ENCODE measurements around the gene BOK.
"Not testable (repeated sequence)": the region's sequence is repeated elsewhere in the genome, so short reads cannot be mapped to it uniquely, and the experiment has no call there.

BOK gene

GRCh38 chr2:241556746-241557145 is 1.8 kb upstream of the BOK start:
- no peak for DNase-seq (ENCODE audit: low read depth)

- no peak for DNase-seq (ENCODE audit: low read depth)
These were observed 997 bp downstream of the BOK start for GRCh38 chr2:241559323-241560161.

GRCh38 chr2:241560162-241560882 is 1.8 kb downstream of the BOK start:
- DNase-seq (ENCODE audit: low read depth): no peak

GRCh38 chr2:241560883-241561474 is 2.4 kb downstream of the BOK start:
- DNase-seq (ENCODE audit: low read depth): no peak

GRCh38 chr2:241561832-241562231 is 3.3 kb downstream of the BOK start:
- DNase-seq (ENCODE audit: low read depth): no peak

GRCh38 chr2:241562269-241562891 is 3.8 kb downstream of the BOK start:
- no peak for DNase-seq (ENCODE audit: low read depth)

- DNase-seq (ENCODE audit: low read depth): no peak
These were observed 4.5 kb downstream of the BOK start for GRCh38 chr2:241563031-241563507.

GRCh38 chr2:241563571-241563980 is 5.0 kb downstream of the BOK start:
- no peak for DNase-seq (ENCODE audit: low read depth)

- no peak for DNase-seq (ENCODE audit: low read depth)
These were observed 5.5 kb downstream of the BOK start for GRCh38 chr2:241563981-241564595.

- no peak for DNase-seq (ENCODE audit: low read depth)
These were observed 6.3 kb downstream of the BOK start for GRCh38 chr2:241564596-241565410.

- no peak for DNase-seq (ENCODE audit: low read depth)
These were observed 6.9 kb downstream of the BOK start for GRCh38 chr2:241565411-241565810.

GRCh38 chr2:241566021-241566420 is 7.5 kb downstream of the BOK start:
- DNase-seq (ENCODE audit: low read depth): not testable (repeated sequence)

GRCh38 chr2:241566468-241566867 is 7.9 kb downstream of the BOK start:
- no peak for DNase-seq (ENCODE audit: low read depth)

GRCh38 chr2:241567266-241567665 is 8.7 kb downstream of the BOK start:
- DNase-seq (ENCODE audit: low read depth): not testable (repeated sequence)

- DNase-seq (ENCODE audit: low read depth): no peak
These were observed 9.2 kb downstream of the BOK start for GRCh38 chr2:241567776-241568175.

GRCh38 chr2:241568726-241569125 is 10.2 kb downstream of the BOK start:
- DNase-seq (ENCODE audit: low read depth): no peak

- DNase-seq (ENCODE audit: low read depth): no peak
These were observed 11.3 kb downstream of the BOK start for GRCh38 chr2:241569831-241570281.

GRCh38 chr2:241570961-241571581 is 12.5 kb downstream of the BOK start:
- DNase-seq (ENCODE audit: low read depth): no peak

- DNase-seq (ENCODE audit: low read depth): no peak
These were observed 13.5 kb downstream of the BOK start for GRCh38 chr2:241571821-241572620.

All from non-pigmented ciliary epithelial cell (primary cell).